Mesenchymal stem cell (in vitro differentiated cells and primary cell): ENCODE data around the gene GFI1. TPM values are rescaled to one million over a fixed set of nuclear protein-coding genes. Genes with fewer than 3 reads are reported as not detected.
"Not testable (repeated sequence)": the region's sequence is repeated elsewhere in the genome, so short reads cannot be mapped to it uniquely, and the experiment has no call there.

Experiments used
- DNase-seq: peaks from one replicate; pipeline ENCODE4 v3.0.0-alpha.2; 2013
- H2AFZ ChIP-seq: one replicate; pipeline ENCODE4 v1.6.1; 2013; ENCODE audit warnings: low read depth, mild to moderate bottlenecking, control low read depth, inconsistent platforms, low read length, moderate library complexity
- H2AK5ac ChIP-seq: 2 replicates; pipeline ENCODE4 v1.6.1; 2013; ENCODE audit warnings: low read length, moderate library complexity, mild to moderate bottlenecking, inconsistent platforms; ENCODE audit not compliant: severe bottlenecking
- H2BK120ac ChIP-seq: one replicate; pipeline ENCODE4 v1.6.1; 2013; ENCODE audit warnings: low read depth, mild to moderate bottlenecking, inconsistent platforms, low read length, moderate library complexity
- H2BK12ac ChIP-seq, 2 experiments: one replicate each; pipeline ENCODE4 v1.6.1; 2013; ENCODE audit warnings: inconsistent platforms in 2 of 2, low read length in 2 of 2, mild to moderate bottlenecking in 2 of 2, moderate library complexity in 2 of 2, control low read depth in 1 of 2
- H2BK15ac ChIP-seq: one replicate; pipeline ENCODE4 v1.6.1; 2013; ENCODE audit warnings: mild to moderate bottlenecking, low read depth, inconsistent platforms; ENCODE audit not compliant: poor library complexity, severe bottlenecking
- H2BK5ac ChIP-seq: 2 replicates; pipeline ENCODE4 v1.6.1; 2013; ENCODE audit warnings: low read depth, mild to moderate bottlenecking, low read length, control low read depth, inconsistent platforms; ENCODE audit not compliant: poor library complexity, severe bottlenecking
- H3K14ac ChIP-seq, 2 experiments: one replicate each; pipeline ENCODE4 v1.6.1; 2013; ENCODE audit warnings: inconsistent platforms in 2 of 2, low read length in 2 of 2, control low read depth in 1 of 2, mild to moderate bottlenecking in 1 of 2, moderate library complexity in 1 of 2
- H3K18ac ChIP-seq, 2 experiments: one replicate each; pipeline ENCODE4 v1.6.1; 2013; ENCODE audit warnings: inconsistent platforms in 2 of 2, low read length in 2 of 2, control low read depth in 1 of 2, low read depth in 1 of 2, mild to moderate bottlenecking in 1 of 2
- H3K23ac ChIP-seq, 2 experiments: one replicate each; pipeline ENCODE4 v1.6.1; 2013; ENCODE audit warnings: inconsistent platforms in 2 of 2, low read length in 2 of 2, mild to moderate bottlenecking in 2 of 2, moderate library complexity in 2 of 2, control low read depth in 1 of 2
- H3K27ac ChIP-seq: 2 replicates; pipeline ENCODE4 v1.5.1; 2013; ENCODE audit warnings: mild to moderate bottlenecking, moderate library complexity, low read length, control low read depth, inconsistent platforms; ENCODE audit not compliant: poor library complexity, severe bottlenecking
- H3K27me3 ChIP-seq, 2 experiments: 2 replicates each; pipeline versions ENCODE4 v1.6.1 to v1.7.0; 2013; ENCODE audit warnings: low read length in 2 of 2, mild to moderate bottlenecking in 2 of 2, moderate library complexity in 2 of 2, control low read depth in 1 of 2, inconsistent platforms in 1 of 2; ENCODE audit not compliant: control insufficient read depth in 1 of 2, insufficient read depth in 1 of 2
- H3K36me3 ChIP-seq, 2 experiments: 2 replicates each; pipeline versions ENCODE4 v1.6.1 to v1.7.0; 2013; ENCODE audit warnings: low read length in 2 of 2, control low read depth in 1 of 2, inconsistent platforms in 1 of 2, low read depth in 1 of 2, mild to moderate bottlenecking in 1 of 2; ENCODE audit not compliant: insufficient read depth in 2 of 2, control insufficient read depth in 1 of 2
- H3K4ac ChIP-seq, 2 experiments: one replicate each; pipeline ENCODE4 v1.6.1; 2013; ENCODE audit warnings: inconsistent platforms in 2 of 2, low read length in 2 of 2, mild to moderate bottlenecking in 2 of 2, moderate library complexity in 2 of 2, control low read depth in 1 of 2, low read depth in 1 of 2
- H3K4me1 ChIP-seq: 2 replicates; pipeline ENCODE4 v1.6.1; 2013; ENCODE audit warnings: low read depth, low read length, control low read depth; ENCODE audit not compliant: control insufficient read depth, insufficient read depth
- H3K4me2 ChIP-seq: 2 replicates; pipeline ENCODE4 v1.6.1; 2013; ENCODE audit warnings: low read length, mild to moderate bottlenecking, inconsistent platforms; ENCODE audit not compliant: poor library complexity, severe bottlenecking
- H3K4me3 ChIP-seq, 2 experiments: 2 replicates each; pipeline versions ENCODE4 v1.5.1 to v1.7.0; 2013; ENCODE audit warnings: low read length in 2 of 2, mild to moderate bottlenecking in 2 of 2, control low read depth in 1 of 2, low read depth in 1 of 2; ENCODE audit not compliant: insufficient read depth in 1 of 2
- H3K79me1 ChIP-seq: replicated peaks from 2 replicates; pipeline ENCODE4 v1.6.1; 2013; ENCODE audit warnings: mild to moderate bottlenecking, control low read depth, low read length, inconsistent platforms; ENCODE audit not compliant: poor library complexity, severe bottlenecking
- H3K9ac ChIP-seq: 2 replicates; pipeline ENCODE4 v1.7.0; 2013; ENCODE audit warnings: mild to moderate bottlenecking, low read length, moderate library complexity
- H3K9me3 ChIP-seq: 2 replicates; pipeline ENCODE4 v1.7.0; 2013; ENCODE audit warnings: mild to moderate bottlenecking, low read length; ENCODE audit not compliant: control insufficient read depth
- H4K8ac ChIP-seq: one replicate; pipeline ENCODE4 v1.6.1; 2013; ENCODE audit warnings: inconsistent platforms, mild to moderate bottlenecking, low read length, moderate library complexity
- H4K91ac ChIP-seq: one replicate; pipeline ENCODE4 v1.6.1; 2013; ENCODE audit warnings: mild to moderate bottlenecking, low read length, inconsistent platforms
- WGBS: methylation state at CpG from one replicate; pipeline ENCODE4 v1.1.7; 2013; ENCODE audit warnings: mixed read lengths; 5-methylcytosine and 5-hydroxymethylcytosine counted together
- polyA plus RNA-seq, 2 experiments: library from polyadenylated mRNA; stranded (reverse); fragments of 200-250 nt; gene quantifications; one replicate each; pipeline ENCODE4 v1.2.3, GENCODE V29; 2013

Gene GFI1
- 0.10 TPM for polyA plus RNA-seq (2013, experiment 1 of 2)
- polyA plus RNA-seq (2013, experiment 2 of 2) = 0.05 TPM

DNA sequence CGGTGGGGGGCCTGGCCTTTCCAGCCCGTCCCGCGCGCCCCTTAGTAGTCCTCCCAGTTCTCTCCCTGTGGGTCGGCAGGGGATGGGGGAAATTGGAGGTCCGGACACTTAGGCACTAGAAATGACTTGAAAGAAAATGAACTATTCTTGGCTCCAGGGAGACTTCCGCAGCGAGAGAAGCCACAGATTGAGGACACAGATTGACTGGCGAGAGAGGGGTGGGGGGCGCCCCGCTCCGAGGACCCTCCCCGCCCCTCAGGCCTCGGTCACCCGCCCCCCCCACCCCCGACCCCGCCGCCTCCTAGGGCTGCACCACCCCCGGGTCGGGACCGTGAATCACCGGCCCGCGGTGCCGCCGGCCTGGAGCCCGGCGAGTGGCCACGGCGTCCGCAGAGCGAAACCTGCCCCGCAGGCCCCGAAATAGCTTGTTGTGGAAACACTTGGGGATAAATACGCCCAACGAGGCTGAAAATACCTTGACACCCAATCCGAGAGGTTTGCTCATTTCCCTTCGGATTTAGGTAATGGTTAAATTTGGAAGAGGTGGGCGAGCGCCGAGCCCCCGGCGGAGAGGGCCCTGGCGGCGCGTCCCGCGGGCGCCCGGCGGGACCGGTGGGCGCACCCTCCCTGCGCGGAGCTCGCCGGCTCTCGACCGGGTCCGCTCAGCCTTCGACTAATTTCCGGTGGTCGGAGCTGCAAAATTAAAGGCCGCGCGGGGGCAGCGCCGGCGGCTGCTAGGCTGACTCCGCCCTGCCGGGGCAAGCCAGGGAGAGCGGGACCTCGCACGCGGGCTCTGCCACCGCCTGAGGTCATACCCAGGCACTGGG lies at the start of gene GFI1:
Gene GFI1, minus strand, starts transcription at position 675 of the 827 bp plus-strand sequence. CDS start 3,438 bp downstream, outside the sequence.
- Histone ChIP-seq H3K14ac (peak within 1 kb of the TSS in 1 of 2 experiments; percentile 36), H3K18ac (no peak within 1 kb of the TSS), H2AFZ (no peak within 1 kb of the TSS), H2BK5ac (no peak within 1 kb of the TSS), H3K4ac (no peak within 1 kb of the TSS), H3K9ac (no peak within 1 kb of the TSS), H3K27ac (no peak within 1 kb of the TSS), H2AK5ac (no peak within 1 kb of the TSS), H3K9me3 (no peaks in the 10 kb centered on the region), H3K4me3 (peak within 1 kb of the TSS; percentile 42 to 70), H4K8ac (no peak within 1 kb of the TSS), H3K23ac (no peak within 1 kb of the TSS), H2BK15ac (no peak within 1 kb of the TSS), H3K4me2 (peak within 1 kb of the TSS; percentile 94), H2BK120ac (no peak within 1 kb of the TSS), H3K79me1 (no peaks in the 10 kb centered on the region), H3K36me3 (no peaks in the 10 kb centered on the region), H3K4me1 (peaks cover 48% of the 10 kb centered on the region), H2BK12ac (no peak within 1 kb of the TSS), H4K91ac (no peak within 1 kb of the TSS), H3K27me3 (peaks cover 68 to 77% of the 10 kb centered on the region in 2 experiments)
- peak; percentile 13 for DNase-seq
- under 1% methylated on average over 59 of the region's 77 CpGs for WGBS

DNA sequence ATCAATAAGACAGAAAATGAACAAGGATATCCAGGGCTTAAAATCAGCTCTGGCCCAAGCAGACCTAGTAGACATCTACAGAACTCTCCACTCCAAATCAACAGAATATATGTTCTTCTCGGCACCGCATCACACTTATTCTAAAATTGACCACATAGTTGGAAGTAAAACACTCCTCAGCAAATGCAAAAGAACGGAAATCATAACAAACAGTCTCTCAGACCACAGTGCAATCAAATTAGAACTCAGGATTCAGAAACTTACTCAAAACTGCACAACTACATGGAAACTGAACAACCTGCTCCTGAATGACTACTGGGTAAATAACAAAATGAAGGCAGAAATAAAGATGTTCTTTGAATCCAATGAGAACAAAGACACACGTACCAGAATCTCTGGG lies 45.6 kb upstream of the GFI1 start:
- not testable (repeated sequence) for H3K27me3 ChIP-seq, H3K14ac ChIP-seq, H3K23ac ChIP-seq, H4K8ac ChIP-seq, DNase-seq, H2BK15ac ChIP-seq, H3K36me3 ChIP-seq, H2BK12ac ChIP-seq, H4K91ac ChIP-seq, H2BK120ac ChIP-seq, H3K27ac ChIP-seq, H3K4me1 ChIP-seq, H3K18ac ChIP-seq, H3K4me2 ChIP-seq, H2AK5ac ChIP-seq, H3K9me3 ChIP-seq, H3K4me3 ChIP-seq, H3K79me1 ChIP-seq, H3K4ac ChIP-seq, H3K9ac ChIP-seq, H2BK5ac ChIP-seq, H2AFZ ChIP-seq
- 97% methylated on average over 3 of the region's 4 CpGs for WGBS

DNA sequence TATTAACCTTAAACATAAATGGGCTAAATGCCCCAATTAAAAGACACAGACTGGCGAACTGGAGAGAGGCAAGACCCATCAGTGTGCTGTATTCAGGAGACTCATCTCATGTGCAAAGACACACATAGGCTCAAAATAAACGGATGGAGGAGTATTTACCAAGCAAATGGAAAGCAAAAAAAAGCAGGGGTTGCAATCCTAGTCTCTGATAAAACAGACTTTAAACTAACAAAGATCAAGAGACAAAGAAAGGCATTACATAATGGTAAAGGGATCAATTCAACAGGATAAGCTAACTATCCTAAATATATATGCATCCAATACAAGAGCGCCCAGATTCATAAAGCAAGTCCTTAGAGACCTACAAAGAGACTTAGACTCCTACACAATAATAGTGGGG lies 45.2 kb upstream of the GFI1 start:
- not testable (repeated sequence) for H3K4ac ChIP-seq, H3K23ac ChIP-seq, H2AFZ ChIP-seq, H3K4me3 ChIP-seq, H3K27me3 ChIP-seq, H3K79me1 ChIP-seq, H3K14ac ChIP-seq, DNase-seq, H2BK12ac ChIP-seq, H3K9me3 ChIP-seq, H3K9ac ChIP-seq, H4K91ac ChIP-seq, H2AK5ac ChIP-seq, H3K27ac ChIP-seq, H2BK5ac ChIP-seq, H2BK15ac ChIP-seq, H2BK120ac ChIP-seq, H3K4me2 ChIP-seq, H3K18ac ChIP-seq, H3K4me1 ChIP-seq, H3K36me3 ChIP-seq, H4K8ac ChIP-seq
- WGBS = 100% methylated on average over 3 of the region's 3 CpGs

DNA sequence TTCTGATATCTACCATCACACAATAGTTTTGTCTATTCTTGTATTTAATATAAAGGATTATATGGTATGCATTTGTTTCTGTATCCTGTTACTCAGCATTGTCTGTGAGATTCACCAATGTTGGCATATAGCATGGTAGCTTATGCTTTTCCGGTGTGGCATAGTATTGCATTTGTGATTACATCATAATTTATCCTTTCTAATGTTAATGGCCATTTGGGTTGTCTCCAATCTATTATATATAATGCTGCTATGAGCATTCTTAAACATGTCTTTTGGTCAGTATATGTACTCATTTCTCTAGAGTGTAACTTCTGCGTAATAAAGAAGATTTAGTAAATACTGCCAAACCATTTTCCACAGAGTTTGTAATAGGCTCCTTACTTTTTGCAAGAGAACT lies 40.9 kb upstream of the GFI1 start:
- H2BK5ac ChIP-seq = no peak overlapping the region
- H4K91ac ChIP-seq = no peak overlapping the region
- DNase-seq = no peak
- H3K79me1 ChIP-seq = peaks cover 3% of the 10 kb centered on the region
- no peak overlapping the region for H3K23ac ChIP-seq
- H2BK12ac ChIP-seq = no peak overlapping the region
- peaks cover 0 to 5% of the 10 kb centered on the region in 2 experiments for H3K36me3 ChIP-seq
- no peak overlapping the region for H3K4ac ChIP-seq
- H3K9me3 ChIP-seq = no peaks in the 10 kb centered on the region
- H2BK120ac ChIP-seq = no peak overlapping the region
- no peak overlapping the region for H3K4me2 ChIP-seq
- no peaks in the 10 kb centered on the region for H3K27me3 ChIP-seq
- H3K27ac ChIP-seq = no peak overlapping the region
- no peak overlapping the region for H3K14ac ChIP-seq
- H2AK5ac ChIP-seq = no peak overlapping the region
- H2AFZ ChIP-seq = no peak overlapping the region
- H2BK15ac ChIP-seq = no peak overlapping the region
- H3K4me3 ChIP-seq = no peak overlapping the region
- 100% methylated on average over 1 of the region's 2 CpGs for WGBS
- no peak overlapping the region for H3K18ac ChIP-seq
- no peaks in the 10 kb centered on the region for H3K4me1 ChIP-seq
- H4K8ac ChIP-seq = no peak overlapping the region
- H3K9ac ChIP-seq = no peak overlapping the region
